ENCODE data around the gene RAB19. TPM values are rescaled to one million over a fixed set of nuclear protein-coding genes. Genes with fewer than 3 reads are reported as not detected.

Gene RAB19
- total RNA-seq: not detected

GRCh38 chr7:140403878-140404564 is at the start of gene RAB19:
RAB19 (plus strand) TSS chr7:140404058; CDS start chr7:140407647, 3,589 bp downstream.
- Histone ChIP-seq H3K9me3 (no peaks in the 10 kb centered on the region), H3K4me3 (peak within 1 kb of the TSS in 1 of 2 donors; percentile 35), H3K4me1 (peaks cover 0 to 7% of the 10 kb centered on the region in 2 donors), H3K27ac (no peak within 1 kb of the TSS), H3K27me3 (no peaks in the 10 kb centered on the region), H3K36me3 (no peaks in the 10 kb centered on the region)
- no peak for TF ChIP-seq CTCF (IDR thresholded peaks at IDR 0.05)
- no peak for DNase-seq (ENCODE audit: low spot score)

GRCh38 chr7:140358024-140358411 is 45.8 kb upstream of the RAB19 start:
- DNase-seq (ENCODE audit: low spot score): no peak
- Histone ChIP-seq H3K4me3 (no peak overlapping the region), H3K9me3 (no peaks in the 10 kb centered on the region), H3K27ac (no peak overlapping the region), H3K27me3 (no peaks in the 10 kb centered on the region), H3K36me3 (peaks cover 26% of the 10 kb centered on the region), H3K4me1 (no peaks in the 10 kb centered on the region)
- no peak for TF ChIP-seq CTCF (IDR thresholded peaks at IDR 0.05)

- TF ChIP-seq CTCF (IDR thresholded peaks at IDR 0.05): no peak
- Histone ChIP-seq H3K27me3 (no peaks in the 10 kb centered on the region), H3K4me1 (no peaks in the 10 kb centered on the region), H3K9me3 (no peaks in the 10 kb centered on the region), H3K36me3 (peaks cover 21% of the 10 kb centered on the region), H3K27ac (no peak overlapping the region), H3K4me3 (no peak overlapping the region)
- DNase-seq (ENCODE audit: low spot score): no peak
Measured at GRCh38 chr7:140358412-140359051, 45.3 kb upstream of the RAB19 start.

- TF ChIP-seq CTCF (IDR thresholded peaks at IDR 0.05): no peak
- H3K27ac ChIP-seq: no peak overlapping the region
- no peaks in the 10 kb centered on the region for H3K27me3 ChIP-seq
- H3K4me3 ChIP-seq: no peak overlapping the region
- no peaks in the 10 kb centered on the region for H3K4me1 ChIP-seq
- H3K9me3 ChIP-seq: no peaks in the 10 kb centered on the region
- peaks cover 14% of the 10 kb centered on the region for H3K36me3 ChIP-seq
- DNase-seq (ENCODE audit: low spot score): no peak
Measured at GRCh38 chr7:140360697-140361229, 43.1 kb upstream of the RAB19 start.

- Histone ChIP-seq H3K4me3 (no peak overlapping the region), H3K27me3 (no peaks in the 10 kb centered on the region), H3K36me3 (peaks cover 12% of the 10 kb centered on the region), H3K4me1 (no peaks in the 10 kb centered on the region), H3K9me3 (no peaks in the 10 kb centered on the region), H3K27ac (no peak overlapping the region)
- no peak for DNase-seq (ENCODE audit: low spot score)
- no peak for TF ChIP-seq CTCF (IDR thresholded peaks at IDR 0.05)
Measured at GRCh38 chr7:140364819-140365218, 39.0 kb upstream of the RAB19 start.
